RPMI7951 (cell line): ENCODE results near the gene GBX2. TPM values are rescaled to one million over a fixed set of nuclear protein-coding genes. Genes with fewer than 3 reads are reported as not detected.

Experiments used
- DNase-seq: peaks from one replicate; pipeline ENCODE4 v3.0.0-alpha.2; 2012; ENCODE audit warnings: low read depth
- total RNA-seq: library from RNA; depleted of rRNA; stranded (reverse); fragments of >200 nt; shearing (Covaris generic); gene quantifications from 2 replicates; pipeline ENCODE4 v1.2.3, GENCODE V29; 2014; rRNA removed

Gene GBX2
- total RNA-seq, 1 experiment from 2014 or later = 0.24 TPM

DNA sequence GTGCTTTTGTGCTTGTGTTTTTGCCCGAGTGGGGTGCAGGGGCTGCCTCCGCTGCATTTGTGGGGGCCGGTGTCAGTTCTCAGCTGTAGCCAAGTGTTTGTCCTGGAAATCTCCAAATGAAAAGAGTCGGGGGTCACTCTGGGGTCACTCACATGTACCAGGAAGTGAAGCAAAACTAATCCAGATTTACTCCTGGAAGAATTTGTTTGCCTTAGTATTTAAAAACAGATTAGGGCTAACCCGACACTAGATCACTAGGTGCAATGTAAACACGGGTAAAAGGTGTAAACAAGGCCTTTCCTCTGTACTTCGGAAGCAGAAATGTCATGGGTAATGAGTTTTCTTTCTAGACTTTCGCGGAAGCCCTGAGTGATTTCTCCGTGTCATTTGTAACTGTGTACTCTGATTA lies 50.3 kb downstream of the GBX2 start:
- no peak for DNase-seq

GRCh38 chr2:236117401-236117800 lies 50.8 kb downstream of the GBX2 start:
- DNase-seq = no peak

Other genes with a start within 250 kb of the GBX2 start
- not detected in 2 replicates for gene ASB18, start 96.0 kb upstream of the GBX2 start, total RNA-seq